ENCODE data around the gene PBLD.

DNA sequence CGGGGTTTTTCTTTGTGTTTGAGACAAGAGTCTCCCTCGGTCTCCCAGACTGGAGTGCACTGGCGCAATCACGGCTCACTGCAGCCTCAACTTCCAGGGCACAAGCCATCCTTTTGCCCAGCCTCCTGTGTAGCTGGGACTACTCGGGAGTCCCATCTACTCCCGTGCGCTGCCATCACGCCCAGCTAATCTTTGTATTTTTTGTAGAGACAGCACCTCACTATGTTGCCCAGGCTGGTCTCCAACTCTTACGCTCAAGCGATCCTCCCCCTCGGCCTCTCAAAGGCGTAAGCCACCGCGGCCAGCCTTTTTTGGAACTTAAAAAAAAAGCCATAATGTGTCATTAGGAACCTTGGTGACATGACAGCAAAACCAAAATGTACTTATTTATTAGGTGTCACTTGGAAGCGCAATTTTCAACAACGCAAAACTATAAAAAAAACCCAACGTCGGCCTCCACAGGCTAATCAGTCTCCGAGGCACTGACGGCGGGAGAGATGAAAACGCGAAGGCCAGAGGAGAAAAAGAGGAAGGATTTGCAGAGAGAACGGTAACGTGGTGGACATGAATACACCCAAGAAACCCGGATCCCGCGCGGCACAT, 1.8 kb downstream of the PBLD start:
- TF ChIP-seq, protein P1, sequence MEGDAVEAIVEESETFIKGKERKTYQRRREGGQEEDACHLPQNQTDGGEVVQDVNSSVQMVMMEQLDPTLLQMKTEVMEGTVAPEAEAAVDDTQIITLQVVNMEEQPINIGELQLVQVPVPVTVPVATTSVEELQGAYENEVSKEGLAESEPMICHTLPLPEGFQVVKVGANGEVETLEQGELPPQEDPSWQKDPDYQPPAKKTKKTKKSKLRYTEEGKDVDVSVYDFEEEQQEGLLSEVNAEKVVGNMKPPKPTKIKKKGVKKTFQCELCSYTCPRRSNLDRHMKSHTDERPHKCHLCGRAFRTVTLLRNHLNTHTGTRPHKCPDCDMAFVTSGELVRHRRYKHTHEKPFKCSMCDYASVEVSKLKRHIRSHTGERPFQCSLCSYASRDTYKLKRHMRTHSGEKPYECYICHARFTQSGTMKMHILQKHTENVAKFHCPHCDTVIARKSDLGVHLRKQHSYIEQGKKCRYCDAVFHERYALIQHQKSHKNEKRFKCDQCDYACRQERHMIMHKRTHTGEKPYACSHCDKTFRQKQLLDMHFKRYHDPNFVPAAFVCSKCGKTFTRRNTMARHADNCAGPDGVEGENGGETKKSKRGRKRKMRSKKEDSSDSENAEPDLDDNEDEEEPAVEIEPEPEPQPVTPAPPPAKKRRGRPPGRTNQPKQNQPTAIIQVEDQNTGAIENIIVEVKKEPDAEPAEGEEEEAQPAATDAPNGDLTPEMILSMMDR (IDR thresholded peaks at IDR 0.05): no peak
- no peak for TF ChIP-seq POLR2AphosphoS5 (IDR thresholded peaks at IDR 0.05; ENCODE audit: low read depth, low read length)

All from Panc1 (cell line).